CD14-positive monocyte (primary cell): Measurements from ENCODE around the gene KRTAP17-1. TPM values are rescaled to one million over a fixed set of nuclear protein-coding genes. Genes with fewer than 3 reads are reported as not detected.

Experiments
- DNase-seq, 3 donors: peaks; one replicate each; pipeline ENCODE4 v3.0.0-alpha.2; 2011 to 2022
- H2AFZ ChIP-seq: 2 replicates; pipeline ENCODE4 v1.6.0; 2012; ENCODE audit warnings: mild to moderate bottlenecking, low read depth, low read length, inconsistent platforms; ENCODE audit not compliant: insufficient read depth, poor library complexity, severe bottlenecking
- H3K27ac ChIP-seq, 2 donors: 1 replicate in 1 of 2; 2 replicates in 1 of 2; pipeline ENCODE4 v1.5.1; 2012 to 2013; ENCODE audit warnings: low read length in 2 of 2, control low read depth in 1 of 2, inconsistent platforms in 1 of 2, low read depth in 1 of 2, mild to moderate bottlenecking in 1 of 2
- H3K27me3 ChIP-seq, 2 donors: one replicate each; pipeline versions ENCODE4 v1.6.0 to v1.6.1; 2011 to 2013; ENCODE audit warnings: low read length in 2 of 2; ENCODE audit not compliant: control insufficient read depth in 2 of 2, insufficient read depth in 2 of 2
- H3K36me3 ChIP-seq, 2 donors: replicated peaks in 1 of 2; 1 replicate in 1 of 2; 2 replicates in 1 of 2; pipeline versions ENCODE4 v1.5.1 to v1.6.1; 2012 to 2013; ENCODE audit warnings: low read length in 2 of 2, control low read depth in 1 of 2, inconsistent platforms in 1 of 2, mild to moderate bottlenecking in 1 of 2; ENCODE audit not compliant: insufficient read depth in 2 of 2, control insufficient read depth in 1 of 2
- H3K4me1 ChIP-seq, 2 donors: 1 replicate in 1 of 2; 2 replicates in 1 of 2; pipeline versions ENCODE4 v1.5.1 to v1.6.1; 2012 to 2013; ENCODE audit warnings: low read length in 2 of 2, control low read depth in 1 of 2, inconsistent platforms in 1 of 2, mild to moderate bottlenecking in 1 of 2, moderate library complexity in 1 of 2; ENCODE audit not compliant: insufficient read depth in 2 of 2, control insufficient read depth in 1 of 2
- H3K4me2 ChIP-seq: replicated peaks from 2 replicates; pipeline ENCODE3; 2012; ENCODE audit warnings: low read length, moderate library complexity, mild to moderate bottlenecking; ENCODE audit not compliant: poor library complexity, severe bottlenecking; ENCODE audit errors: extremely low read depth
- H3K4me3 ChIP-seq, 3 experiments: fragments of 200-600 bp in 1 of 3; sonication (generic) in 1 of 3; replicated peaks in 1 of 3; 1 replicate in 2 of 3; 2 replicates in 1 of 3; pipeline ENCODE4 v1.5.1; 2011 to 2013; ENCODE audit warnings: low read length in 3 of 3, mild to moderate bottlenecking in 3 of 3, control low read depth in 2 of 3, low read depth in 2 of 3, inconsistent platforms in 1 of 3, moderate library complexity in 1 of 3
- H3K79me2 ChIP-seq: 2 replicates; pipeline ENCODE4 v1.6.0; 2012; ENCODE audit warnings: mild to moderate bottlenecking, control low read depth, inconsistent platforms, low read length, moderate library complexity; ENCODE audit not compliant: insufficient read depth
- H3K9ac ChIP-seq: 2 replicates; pipeline ENCODE4 v1.6.0; 2017; ENCODE audit warnings: low read length, mild to moderate bottlenecking; ENCODE audit not compliant: insufficient read depth, poor library complexity, severe bottlenecking
- H3K9me3 ChIP-seq, 2 donors: replicated peaks in 1 of 2; 1 replicate in 1 of 2; 2 replicates in 1 of 2; pipeline versions ENCODE4 v1.5.1 to v1.6.1; 2012 to 2013; ENCODE audit warnings: low read length in 2 of 2, control low read depth in 1 of 2; ENCODE audit not compliant: control insufficient read depth in 1 of 2, insufficient read depth in 1 of 2
- H4K20me1 ChIP-seq: 2 replicates; pipeline ENCODE4 v1.6.0; 2012; ENCODE audit warnings: mild to moderate bottlenecking, low read length, control low read depth, moderate library complexity; ENCODE audit not compliant: insufficient read depth
- H3K27ac Mint-ChIP-seq, 7 donors: one replicate each; pipeline ENCODE4 v1.8.0; 2020; ENCODE audit warnings: mild to moderate bottlenecking in 7 of 7, mixed read lengths in 7 of 7, moderate library complexity in 6 of 7, inconsistent platforms in 2 of 7
- H3K27me3 Mint-ChIP-seq, 3 donors: one replicate each; pipeline ENCODE4 v1.8.0; 2021 to 2022; ENCODE audit warnings: low read depth in 3 of 3, mild to moderate bottlenecking in 3 of 3, mixed read lengths in 3 of 3, moderate library complexity in 3 of 3, inconsistent platforms in 1 of 3
- H3K36me3 Mint-ChIP-seq, 2 donors: one replicate each; pipeline ENCODE4 v1.8.0; 2020; ENCODE audit warnings: mixed read lengths in 2 of 2, inconsistent platforms in 1 of 2, mild to moderate bottlenecking in 1 of 2
- H3K4me1 Mint-ChIP-seq: one replicate; pipeline ENCODE4 v1.8.0; 2020; ENCODE audit warnings: mild to moderate bottlenecking, mixed read lengths
- H3K4me3 Mint-ChIP-seq, 2 donors: one replicate each; pipeline ENCODE4 v1.8.0; 2020; ENCODE audit warnings: mild to moderate bottlenecking in 2 of 2, mixed read lengths in 2 of 2, moderate library complexity in 1 of 2
- H3K9me3 Mint-ChIP-seq, 7 donors: one replicate each; pipeline ENCODE4 v1.8.0; 2020 to 2022; ENCODE audit warnings: mixed read lengths in 7 of 7, mild to moderate bottlenecking in 6 of 7, moderate library complexity in 6 of 7, inconsistent platforms in 2 of 7
- CTCF ChIP-seq: fragments of 200-600 bp; IDR thresholded peaks from one replicate; pipeline ENCODE4 v1.8.0; 2022; ENCODE audit warnings: antibody characterized with exemption, mild to moderate bottlenecking
- WGBS: methylation state at CpG from one replicate; pipeline ENCODE4 v1.1.5; 2013; ENCODE audit warnings: missing lambda C conversion rate; ENCODE audit not compliant: insufficient coverage; 5-methylcytosine and 5-hydroxymethylcytosine counted together
- intact Hi-C, 2 donors: fragments of 100-400 bp; cut with micrococcal nuclease; formaldehyde crosslinking; loops; one replicate each; pipeline versions ENCODE4 v1.15.0 to v1.15.1; 2023
- polyA plus RNA-seq, 3 donors: library from polyadenylated mRNA; depleted of rRNA in 1 of 3; unstranded in 2 of 3; stranded (reverse) in 1 of 3; fragments of 300-500 nt in 2 of 3; fragments of >200 nt in 1 of 3; fragmentation: Illumina TruSeq in 2 of 3; gene quantifications; 1 replicate in 2 of 3; 2 replicates in 1 of 3; pipeline ENCODE4 v1.2.3, GENCODE V29; 2012 to 2021

The KRTAP17-1 gene
- polyA plus RNA-seq, 3 donors: not detected

DNA sequence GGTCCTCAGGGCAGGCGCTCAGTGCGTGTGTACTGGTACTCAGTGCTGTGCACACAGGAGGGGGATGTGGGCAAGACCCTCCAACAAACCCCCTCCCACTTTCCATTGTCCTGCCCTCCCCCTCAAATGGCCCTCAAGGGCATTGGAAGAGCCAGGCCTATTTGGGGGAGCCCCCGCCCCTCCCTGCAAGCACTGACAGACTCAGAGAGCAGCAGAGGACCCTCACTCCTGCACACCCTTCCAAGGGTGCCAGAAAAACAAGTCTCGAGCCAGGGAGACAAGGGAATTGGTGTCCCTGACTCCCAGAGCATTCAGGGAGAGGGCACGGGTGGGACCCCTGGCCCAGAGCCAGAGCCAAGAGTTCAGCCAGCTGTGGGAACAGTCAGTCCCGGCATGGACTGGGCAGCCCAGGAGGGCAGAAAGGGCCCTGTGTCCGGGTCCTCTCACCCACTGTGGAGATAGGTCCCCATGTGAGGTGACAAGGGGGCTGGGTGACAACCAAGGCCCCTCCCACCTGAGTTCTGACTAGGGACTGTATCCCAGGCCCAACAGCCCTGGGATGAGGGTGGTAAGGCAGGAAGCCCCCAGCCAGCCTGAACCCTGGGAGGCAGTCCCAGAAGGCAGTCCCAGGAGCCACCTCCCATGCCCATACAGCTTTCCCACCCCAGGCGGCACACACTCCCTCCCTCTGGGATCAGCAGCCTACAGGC is 12.1 kb upstream of the KRTAP17-1 start:
- H3K27ac Mint-ChIP-seq: peak overlapping the region in 2 of 7 donors; percentile 65 to 77
- Histone ChIP-seq H3K27me3 (no peaks in the 10 kb centered on the region), H3K9ac (peak overlapping the region; percentile 25), H3K4me1 (peaks cover 0 to 7% of the 10 kb centered on the region in 2 donors), H3K4me2 (no peak overlapping the region), H4K20me1 (no peaks in the 10 kb centered on the region), H3K27ac (no peak overlapping the region), H2AFZ (peak overlapping the region; percentile 5), H3K36me3 (no peaks in the 10 kb centered on the region), H3K9me3 (no peaks in the 10 kb centered on the region), H3K79me2 (no peaks in the 10 kb centered on the region), H3K4me3 (no peak overlapping the region)
- H3K36me3 Mint-ChIP-seq: no peaks in the 10 kb centered on the region
- peaks cover 0 to 3% (median 2%) of the 10 kb centered on the region in 3 donors for H3K27me3 Mint-ChIP-seq
- DNase-seq: no peak
- intact Hi-C loops: loop anchor here in 1 of 2 donors (10.0 kb wide), 1 partner anchor 423 kb away; no protein-coding TSS in a partner anchor
- no peaks in the 10 kb centered on the region for H3K9me3 Mint-ChIP-seq
- WGBS: 87% methylated on average over 6 of the region's 8 CpGs
- peaks cover 10% of the 10 kb centered on the region for H3K4me1 Mint-ChIP-seq
- TF ChIP-seq CTCF: no peak
- no peak overlapping the region for H3K4me3 Mint-ChIP-seq

GRCh38 chr17:41326173-41327145 is 10.9 kb upstream of the KRTAP17-1 start:
- no peak for DNase-seq
- WGBS: 46% methylated on average over 14 of the region's 18 CpGs
- H3K4me2 ChIP-seq: no peak overlapping the region
- TF ChIP-seq CTCF: no peak
- H3K79me2 ChIP-seq: no peaks in the 10 kb centered on the region
- no peak overlapping the region for H3K4me3 ChIP-seq
- no peaks in the 10 kb centered on the region for H4K20me1 ChIP-seq
- Mint-ChIP-seq H3K27me3 (peaks cover 0 to 3% (median 0%) of the 10 kb centered on the region in 3 donors), H3K27ac (peak overlapping the region in 1 of 7 donors; percentile 30), H3K9me3 (no peaks in the 10 kb centered on the region), H3K4me3 (no peak overlapping the region), H3K36me3 (no peaks in the 10 kb centered on the region), H3K4me1 (peaks cover 10% of the 10 kb centered on the region)
- no peak overlapping the region for H3K27ac ChIP-seq
- H3K4me1 ChIP-seq: peaks cover 0 to 7% of the 10 kb centered on the region in 2 donors
- H2AFZ ChIP-seq: peak overlapping the region; percentile 5
- intact Hi-C loops: loop anchor here in 1 of 2 donors (10.0 kb wide), 1 partner anchor 422 kb away; no protein-coding TSS in a partner anchor
- H3K9ac ChIP-seq: peak overlapping the region; percentile 25
- H3K9me3 ChIP-seq: no peaks in the 10 kb centered on the region
- H3K27me3 ChIP-seq: no peaks in the 10 kb centered on the region
- H3K36me3 ChIP-seq: no peaks in the 10 kb centered on the region
